ENCODE results near the gene VSIG2. TPM values are rescaled to one million over a fixed set of nuclear protein-coding genes. Genes with fewer than 3 reads are reported as not detected.

VSIG2 gene
- total and polyA plus RNA-seq, 10 of the 15 experiments (the other 5 are each of a cell fraction or from before 2014, with no cell fraction given): 0.13 to 0.31 (median 0.15) TPM; not detected in 5

DNA sequence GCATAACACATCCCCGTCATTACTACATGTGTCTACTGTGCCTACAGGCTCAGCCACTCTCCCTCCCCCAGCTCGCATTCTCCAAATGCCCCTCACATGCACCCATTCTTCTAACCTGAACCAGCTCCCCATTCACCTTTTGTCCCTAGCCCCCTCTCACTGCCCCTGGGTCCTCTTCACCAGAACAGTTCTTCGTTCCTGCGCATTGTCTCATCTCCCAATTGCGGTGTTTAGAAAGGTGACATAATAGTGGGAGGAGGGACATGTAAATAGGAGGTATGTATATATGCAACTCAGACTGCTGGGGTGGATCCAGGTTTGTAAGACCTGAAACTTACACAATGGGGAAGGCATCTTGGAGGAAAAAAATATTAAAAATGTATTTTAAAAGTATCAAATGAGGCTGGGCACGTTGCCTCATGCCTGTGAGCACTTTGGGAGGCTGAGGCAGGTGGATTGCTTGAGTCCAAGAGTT, 4.7 kb upstream of the VSIG2 start (continued):
- TF ChIP-seq, protein P1, sequence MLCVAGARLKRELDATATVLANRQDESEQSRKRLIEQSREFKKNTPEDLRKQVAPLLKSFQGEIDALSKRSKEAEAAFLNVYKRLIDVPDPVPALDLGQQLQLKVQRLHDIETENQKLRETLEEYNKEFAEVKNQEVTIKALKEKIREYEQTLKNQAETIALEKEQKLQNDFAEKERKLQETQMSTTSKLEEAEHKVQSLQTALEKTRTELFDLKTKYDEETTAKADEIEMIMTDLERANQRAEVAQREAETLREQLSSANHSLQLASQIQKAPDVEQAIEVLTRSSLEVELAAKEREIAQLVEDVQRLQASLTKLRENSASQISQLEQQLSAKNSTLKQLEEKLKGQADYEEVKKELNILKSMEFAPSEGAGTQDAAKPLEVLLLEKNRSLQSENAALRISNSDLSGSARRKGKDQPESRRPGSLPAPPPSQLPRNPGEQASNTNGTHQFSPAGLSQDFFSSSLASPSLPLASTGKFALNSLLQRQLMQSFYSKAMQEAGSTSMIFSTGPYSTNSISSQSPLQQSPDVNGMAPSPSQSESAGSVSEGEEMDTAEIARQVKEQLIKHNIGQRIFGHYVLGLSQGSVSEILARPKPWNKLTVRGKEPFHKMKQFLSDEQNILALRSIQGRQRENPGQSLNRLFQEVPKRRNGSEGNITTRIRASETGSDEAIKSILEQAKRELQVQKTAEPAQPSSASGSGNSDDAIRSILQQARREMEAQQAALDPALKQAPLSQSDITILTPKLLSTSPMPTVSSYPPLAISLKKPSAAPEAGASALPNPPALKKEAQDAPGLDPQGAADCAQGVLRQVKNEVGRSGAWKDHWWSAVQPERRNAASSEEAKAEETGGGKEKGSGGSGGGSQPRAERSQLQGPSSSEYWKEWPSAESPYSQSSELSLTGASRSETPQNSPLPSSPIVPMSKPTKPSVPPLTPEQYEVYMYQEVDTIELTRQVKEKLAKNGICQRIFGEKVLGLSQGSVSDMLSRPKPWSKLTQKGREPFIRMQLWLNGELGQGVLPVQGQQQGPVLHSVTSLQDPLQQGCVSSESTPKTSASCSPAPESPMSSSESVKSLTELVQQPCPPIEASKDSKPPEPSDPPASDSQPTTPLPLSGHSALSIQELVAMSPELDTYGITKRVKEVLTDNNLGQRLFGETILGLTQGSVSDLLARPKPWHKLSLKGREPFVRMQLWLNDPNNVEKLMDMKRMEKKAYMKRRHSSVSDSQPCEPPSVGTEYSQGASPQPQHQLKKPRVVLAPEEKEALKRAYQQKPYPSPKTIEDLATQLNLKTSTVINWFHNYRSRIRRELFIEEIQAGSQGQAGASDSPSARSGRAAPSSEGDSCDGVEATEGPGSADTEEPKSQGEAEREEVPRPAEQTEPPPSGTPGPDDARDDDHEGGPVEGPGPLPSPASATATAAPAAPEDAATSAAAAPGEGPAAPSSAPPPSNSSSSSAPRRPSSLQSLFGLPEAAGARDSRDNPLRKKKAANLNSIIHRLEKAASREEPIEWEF (IDR thresholded peaks at IDR 0.05; ENCODE audit: insufficient replicate concordance, low read depth, low read length): no peak
- no peak for TF ChIP-seq LARP7 (IDR thresholded peaks at IDR 0.05)

DNA sequence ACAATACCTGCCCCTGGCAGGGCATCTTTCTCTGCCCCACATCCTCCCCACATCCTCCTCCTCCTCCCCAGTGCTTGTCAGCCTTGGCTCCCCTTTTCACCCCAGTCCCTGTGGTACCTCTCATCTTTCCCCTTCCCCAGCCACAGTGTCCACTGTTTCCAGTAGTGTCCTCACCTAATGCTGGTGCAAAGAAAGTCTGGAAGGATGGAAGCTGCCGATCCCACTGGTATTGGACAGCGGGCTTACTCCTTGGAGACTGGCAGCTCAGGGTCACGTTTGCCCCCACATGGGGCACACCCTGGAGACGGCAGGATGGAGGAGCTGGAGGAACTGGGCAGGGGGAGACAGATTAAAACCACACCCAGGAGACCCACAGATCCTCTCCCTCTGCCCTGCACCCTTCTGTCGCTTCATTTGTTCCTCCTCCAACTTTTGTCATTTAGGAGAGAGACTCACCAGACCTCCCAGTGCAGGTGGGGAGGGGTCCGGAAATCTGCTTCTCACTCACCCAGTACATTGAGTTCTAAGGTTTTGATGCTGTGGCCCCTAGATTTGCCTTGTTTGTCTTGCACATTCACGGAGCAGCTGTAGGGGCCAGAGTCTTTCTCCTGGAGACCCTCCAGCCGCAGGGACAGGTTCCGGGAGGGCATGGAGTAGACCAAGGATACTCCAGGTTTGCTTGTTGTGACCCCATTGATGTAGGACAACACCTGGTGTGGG, 4.1 kb upstream of the VSIG2 start:
- BruUV-seq (replicated peaks): no TSS peak
- Histone ChIP-seq H3K4me3 (no peak overlapping the region), H3K4me2 (ENCODE audit: control insufficient read depth, insufficient read depth) (no peak overlapping the region), H3K27ac (ENCODE audit: control insufficient read depth, insufficient read depth) (no peak overlapping the region), H3K4me1 (ENCODE audit: control insufficient read depth, insufficient read depth, low read length) (peaks cover 18% of the 10 kb centered on the region), H3K36me3 (ENCODE audit: control insufficient read depth in 2 of 2, insufficient read depth in 2 of 2, low read length in 1 of 2) (no peaks in the 10 kb centered on the region; a peak in 1 of 4 replicates), H2AFZ (ENCODE audit: control insufficient read depth, low read depth, low read length) (no peak overlapping the region), H3K79me2 (ENCODE audit: control insufficient read depth, insufficient read depth, low read length) (peaks cover 38% of the 10 kb centered on the region), H4K20me1 (ENCODE audit: control insufficient read depth, insufficient read depth) (no peaks in the 10 kb centered on the region), H3K9ac (ENCODE audit: control insufficient read depth, insufficient read depth, low read length) (no peak overlapping the region), H3K27me3 (replicated peaks in 1 of 2; ENCODE audit: control insufficient read depth in 2 of 2, insufficient read depth in 2 of 2, low read length in 1 of 2) (no peaks in the 10 kb centered on the region), H3K9me3 (replicated peaks; ENCODE audit: control insufficient read depth, insufficient read depth, low read length) (no peaks in the 10 kb centered on the region)
- in situ Hi-C loops (cut with MboI) (no loop called here), intact Hi-C loops (cut with micrococcal nuclease; ENCODE audit: unreplicated experiment) (no loop called here)
- SMC1A ChIA-PET (ENCODE audit: uncharacterized antibody, unreplicated experiment): interaction anchor here (0.9 to 3.4 kb wide), 4 partner anchors 10 to 87 kb away, joined by 3 to 12 read pairs (median 4); no protein-coding TSS in a partner anchor
- WGBS (ENCODE audit: insufficient coverage, insufficient replicate concordance, low lambda C conversion rate, missing lambda C conversion rate): 60% methylated on average over 9 of the region's 9 CpGs
- DNase-seq (ENCODE audit: low read depth, low spot score): no peak
- RAD21 ChIA-PET (ENCODE audit: unreplicated experiment): interaction anchor here (1.8 kb wide), 1 partner anchor 9 kb away, joined by 6 read pairs; no protein-coding TSS in a partner anchor
- POLR2A ChIA-PET: no interaction called here
- no peak for FAIRE-seq
- no peak for ATAC-seq
- CTCF ChIA-PET: interaction anchor here (1.0 to 16.3 kb wide), 4 partner anchors 12 to 85 kb away, joined by 3 to 272 read pairs (median 104); partner anchors contain the start of genes MSANTD2, NRGN, SIAE and SPA17
- no peak for TF ChIP-seq ZNF384 (IDR thresholded peaks at IDR 0.05; ENCODE audit: borderline replicate concordance, low read depth, low read length)
- no peak for TF ChIP-seq SIX5 (IDR thresholded peaks at IDR 0.05; ENCODE audit: low read depth, low read length, severe bottlenecking)
- no peak for TF ChIP-seq DPF2 (IDR thresholded peaks at IDR 0.05)
- TF ChIP-seq CHD2 (IDR thresholded peaks at IDR 0.05; ENCODE audit: borderline replicate concordance, low read depth, low read length): no peak
- TF ChIP-seq SREBF1 (IDR thresholded peaks at IDR 0.05; ENCODE audit: low read length): no peak
- TF ChIP-seq BACH1 (IDR thresholded peaks at IDR 0.05; ENCODE audit: borderline replicate concordance): no peak
- no peak for TF ChIP-seq SRF (IDR thresholded peaks at IDR 0.05; ENCODE audit: low read depth in 2 of 2, low read length in 2 of 2)
- TF ChIP-seq ZNF622 (IDR thresholded peaks at IDR 0.05): no peak
- no peak for TF ChIP-seq TAF1 (IDR thresholded peaks at IDR 0.05; ENCODE audit: borderline replicate concordance, low read depth, low read length)
- TF ChIP-seq TARDBP (IDR thresholded peaks at IDR 0.05; ENCODE audit: borderline replicate concordance): no peak
- no peak for TF ChIP-seq MTA2 (IDR thresholded peaks at IDR 0.05; ENCODE audit: low read depth)
